ENCODE data around the gene KCNH4. TPM values are rescaled to one million over a fixed set of nuclear protein-coding genes. Genes with fewer than 3 reads are reported as not detected.

Gene KCNH4
- polyA plus RNA-seq, 1 donor from 2014 or later: 0.56 TPM

DNA sequence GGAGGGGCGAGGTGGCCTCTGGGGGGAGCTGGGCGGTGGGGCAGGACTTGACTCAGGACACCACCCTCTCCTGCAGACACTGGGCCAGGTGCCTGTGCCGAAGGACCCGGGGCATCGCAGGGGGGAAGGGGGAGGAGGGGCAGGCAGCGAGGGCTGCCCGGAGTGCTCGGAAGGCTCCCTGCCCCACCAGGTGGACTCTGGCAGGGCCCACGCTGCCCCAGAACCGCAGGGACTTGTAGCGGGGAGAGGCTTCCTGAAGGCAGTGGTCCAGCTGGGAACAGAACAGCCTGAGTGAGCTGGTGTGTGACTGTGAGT lies 8.7 kb upstream of the KCNH4 start:
- Histone ChIP-seq H3K9me3 (ENCODE audit: low read length) (no peaks in the 10 kb centered on the region), H3K4me3 (ENCODE audit: low read length) (no peak overlapping the region), H3K9ac (ENCODE audit: low read length) (no peak overlapping the region), H3K36me3 (ENCODE audit: insufficient read depth, low read length) (no peaks in the 10 kb centered on the region), H3K9me2 (ENCODE audit: insufficient read depth, low read length) (no peaks in the 10 kb centered on the region), H3K27ac (ENCODE audit: low read length) (no peak overlapping the region), H3K79me2 (replicated peaks; ENCODE audit: insufficient read depth, low read length) (no peaks in the 10 kb centered on the region), H3K4me2 (ENCODE audit: low read length) (no peak overlapping the region), H3K27me3 (ENCODE audit: insufficient read depth, low read depth, low read length) (no peaks in the 10 kb centered on the region), H2AFZ (ENCODE audit: low read depth, low read length) (no peak overlapping the region), H4K20me1 (ENCODE audit: insufficient read depth) (no peaks in the 10 kb centered on the region), H3F3A (ENCODE audit: insufficient read depth, low read length, poor library complexity, severe bottlenecking) (no peaks in the 10 kb centered on the region)
- TF ChIP-seq EP300 (conservative IDR thresholded peaks at IDR 0.05; ENCODE audit: poor library complexity, severe bottlenecking) (no peak), RAD21 (conservative IDR thresholded peaks at IDR 0.05) (no peak), MXI1 (conservative IDR thresholded peaks at IDR 0.05; ENCODE audit: poor library complexity, severe bottlenecking) (no peak), EZH2 (IDR thresholded peaks at IDR 0.05; ENCODE audit: borderline replicate concordance, insufficient read depth, low read length, poor library complexity, severe bottlenecking) (no peak), TAF1 (IDR thresholded peaks at IDR 0.05; ENCODE audit: low read depth) (no peak), POLR2AphosphoS5 (IDR thresholded peaks at IDR 0.05) (no peak), SMC3 (conservative IDR thresholded peaks at IDR 0.05; ENCODE audit: poor library complexity) (no peak)
- TF ChIP-seq, protein P1, sequence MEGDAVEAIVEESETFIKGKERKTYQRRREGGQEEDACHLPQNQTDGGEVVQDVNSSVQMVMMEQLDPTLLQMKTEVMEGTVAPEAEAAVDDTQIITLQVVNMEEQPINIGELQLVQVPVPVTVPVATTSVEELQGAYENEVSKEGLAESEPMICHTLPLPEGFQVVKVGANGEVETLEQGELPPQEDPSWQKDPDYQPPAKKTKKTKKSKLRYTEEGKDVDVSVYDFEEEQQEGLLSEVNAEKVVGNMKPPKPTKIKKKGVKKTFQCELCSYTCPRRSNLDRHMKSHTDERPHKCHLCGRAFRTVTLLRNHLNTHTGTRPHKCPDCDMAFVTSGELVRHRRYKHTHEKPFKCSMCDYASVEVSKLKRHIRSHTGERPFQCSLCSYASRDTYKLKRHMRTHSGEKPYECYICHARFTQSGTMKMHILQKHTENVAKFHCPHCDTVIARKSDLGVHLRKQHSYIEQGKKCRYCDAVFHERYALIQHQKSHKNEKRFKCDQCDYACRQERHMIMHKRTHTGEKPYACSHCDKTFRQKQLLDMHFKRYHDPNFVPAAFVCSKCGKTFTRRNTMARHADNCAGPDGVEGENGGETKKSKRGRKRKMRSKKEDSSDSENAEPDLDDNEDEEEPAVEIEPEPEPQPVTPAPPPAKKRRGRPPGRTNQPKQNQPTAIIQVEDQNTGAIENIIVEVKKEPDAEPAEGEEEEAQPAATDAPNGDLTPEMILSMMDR (IDR thresholded peaks at IDR 0.05; ENCODE audit: poor library complexity, severe bottlenecking): no peak
- TF ChIP-seq, protein P2, sequence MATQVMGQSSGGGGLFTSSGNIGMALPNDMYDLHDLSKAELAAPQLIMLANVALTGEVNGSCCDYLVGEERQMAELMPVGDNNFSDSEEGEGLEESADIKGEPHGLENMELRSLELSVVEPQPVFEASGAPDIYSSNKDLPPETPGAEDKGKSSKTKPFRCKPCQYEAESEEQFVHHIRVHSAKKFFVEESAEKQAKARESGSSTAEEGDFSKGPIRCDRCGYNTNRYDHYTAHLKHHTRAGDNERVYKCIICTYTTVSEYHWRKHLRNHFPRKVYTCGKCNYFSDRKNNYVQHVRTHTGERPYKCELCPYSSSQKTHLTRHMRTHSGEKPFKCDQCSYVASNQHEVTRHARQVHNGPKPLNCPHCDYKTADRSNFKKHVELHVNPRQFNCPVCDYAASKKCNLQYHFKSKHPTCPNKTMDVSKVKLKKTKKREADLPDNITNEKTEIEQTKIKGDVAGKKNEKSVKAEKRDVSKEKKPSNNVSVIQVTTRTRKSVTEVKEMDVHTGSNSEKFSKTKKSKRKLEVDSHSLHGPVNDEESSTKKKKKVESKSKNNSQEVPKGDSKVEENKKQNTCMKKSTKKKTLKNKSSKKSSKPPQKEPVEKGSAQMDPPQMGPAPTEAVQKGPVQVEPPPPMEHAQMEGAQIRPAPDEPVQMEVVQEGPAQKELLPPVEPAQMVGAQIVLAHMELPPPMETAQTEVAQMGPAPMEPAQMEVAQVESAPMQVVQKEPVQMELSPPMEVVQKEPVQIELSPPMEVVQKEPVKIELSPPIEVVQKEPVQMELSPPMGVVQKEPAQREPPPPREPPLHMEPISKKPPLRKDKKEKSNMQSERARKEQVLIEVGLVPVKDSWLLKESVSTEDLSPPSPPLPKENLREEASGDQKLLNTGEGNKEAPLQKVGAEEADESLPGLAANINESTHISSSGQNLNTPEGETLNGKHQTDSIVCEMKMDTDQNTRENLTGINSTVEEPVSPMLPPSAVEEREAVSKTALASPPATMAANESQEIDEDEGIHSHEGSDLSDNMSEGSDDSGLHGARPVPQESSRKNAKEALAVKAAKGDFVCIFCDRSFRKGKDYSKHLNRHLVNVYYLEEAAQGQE (IDR thresholded peaks at IDR 0.05; ENCODE audit: borderline replicate concordance): no peak

DNA sequence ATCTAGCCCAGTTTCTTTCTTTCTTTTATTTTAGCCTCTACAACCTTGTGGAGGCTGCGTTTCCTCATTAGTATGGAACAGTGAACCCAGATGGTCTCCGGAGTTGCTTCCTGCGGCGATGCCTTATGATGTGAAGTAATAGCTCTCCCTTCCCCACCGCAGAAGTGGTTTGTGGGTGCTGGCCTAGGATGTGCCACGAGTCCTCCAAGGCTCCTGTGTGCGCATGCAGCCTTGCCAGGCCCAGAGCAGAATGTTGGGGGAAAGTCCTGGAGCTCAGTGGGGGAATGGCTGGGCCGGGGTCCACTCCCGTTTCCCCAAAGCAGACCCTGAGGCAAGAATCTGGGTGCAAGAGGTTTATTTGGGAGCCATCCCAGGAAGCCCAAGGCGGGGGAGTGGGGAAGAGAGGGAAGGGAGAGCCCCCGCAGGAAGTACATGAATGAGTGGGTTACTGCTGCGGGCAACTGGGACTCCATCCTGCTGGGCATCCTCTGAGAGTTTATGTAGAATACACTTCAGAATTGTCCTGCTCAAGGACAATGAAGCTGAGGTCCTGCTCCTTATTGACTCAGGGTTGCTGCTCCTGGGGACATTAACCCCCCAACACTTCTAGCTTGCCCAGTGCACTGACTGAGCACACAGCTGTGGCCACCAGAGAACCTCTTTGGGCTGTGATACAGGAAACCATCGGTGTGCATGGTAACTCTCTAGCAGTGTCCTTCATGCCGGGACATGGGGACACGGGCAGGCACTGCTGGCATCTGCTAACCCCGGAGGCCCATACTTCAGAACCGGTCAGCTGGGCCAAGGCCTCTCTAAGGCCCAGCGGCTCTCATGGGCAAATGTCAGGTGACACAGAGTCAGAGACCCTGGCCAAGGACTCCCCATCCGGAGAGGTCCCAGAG lies 8.1 kb upstream of the KCNH4 start:
- no peak overlapping the region for H2AFZ ChIP-seq (ENCODE audit: low read depth, low read length)
- TF ChIP-seq MXI1 (conservative IDR thresholded peaks at IDR 0.05; ENCODE audit: poor library complexity, severe bottlenecking): no peak
- TF ChIP-seq EP300 (conservative IDR thresholded peaks at IDR 0.05; ENCODE audit: poor library complexity, severe bottlenecking): no peak
- TF ChIP-seq, protein P2 (IDR thresholded peaks at IDR 0.05; ENCODE audit: borderline replicate concordance): no peak
- TF ChIP-seq, protein P1 (IDR thresholded peaks at IDR 0.05; ENCODE audit: poor library complexity, severe bottlenecking): no peak
- TF ChIP-seq SMC3 (conservative IDR thresholded peaks at IDR 0.05; ENCODE audit: poor library complexity): no peak
- no peak for TF ChIP-seq POLR2AphosphoS5 (IDR thresholded peaks at IDR 0.05)
- TF ChIP-seq TAF1 (IDR thresholded peaks at IDR 0.05; ENCODE audit: low read depth): no peak
- no peak for TF ChIP-seq EZH2 (IDR thresholded peaks at IDR 0.05; ENCODE audit: borderline replicate concordance, insufficient read depth, low read length, poor library complexity, severe bottlenecking)
- TF ChIP-seq RAD21 (conservative IDR thresholded peaks at IDR 0.05): no peak
- H3K27me3 ChIP-seq (ENCODE audit: insufficient read depth, low read depth, low read length): no peaks in the 10 kb centered on the region
- H3K9ac ChIP-seq (ENCODE audit: low read length): no peak overlapping the region
- no peak overlapping the region for H3K27ac ChIP-seq (ENCODE audit: low read length)
- H3K4me2 ChIP-seq (ENCODE audit: low read length): no peak overlapping the region
- H3F3A ChIP-seq (ENCODE audit: insufficient read depth, low read length, poor library complexity, severe bottlenecking): no peaks in the 10 kb centered on the region
- no peaks in the 10 kb centered on the region for H3K36me3 ChIP-seq (ENCODE audit: insufficient read depth, low read length)
- no peaks in the 10 kb centered on the region for H4K20me1 ChIP-seq (ENCODE audit: insufficient read depth)
- no peaks in the 10 kb centered on the region for H3K79me2 ChIP-seq (replicated peaks; ENCODE audit: insufficient read depth, low read length)
- no peak overlapping the region for H3K4me3 ChIP-seq (ENCODE audit: low read length)
- H3K9me3 ChIP-seq (ENCODE audit: low read length): no peaks in the 10 kb centered on the region
- no peaks in the 10 kb centered on the region for H3K9me2 ChIP-seq (ENCODE audit: insufficient read depth, low read length)

Measured in neural cell (in vitro differentiated cells).